Vagina (tissue), 2 donors: ENCODE data around the gene WDHD1.

Experiments used
- POLR2A ChIP-seq, 2 donors: fragments of 450-650 bp; IDR thresholded peaks; one replicate each; pipeline ENCODE4 v1.6.1; 2017; ENCODE audit warnings: antibody characterized with exemption in 2 of 2, mild to moderate bottlenecking in 2 of 2, moderate library complexity in 2 of 2
- POLR2AphosphoS5 ChIP-seq, 2 donors: sonication (generic); formaldehyde crosslinking; IDR thresholded peaks; one replicate each; pipeline ENCODE4 v1.9.0; 2017; ENCODE audit warnings: antibody characterized with exemption in 2 of 2, mild to moderate bottlenecking in 2 of 2, low read depth in 1 of 2; ENCODE audit not compliant: insufficient read depth in 1 of 2
- TF ChIP-seq, protein P1 (sequence below), 3 experiments: fragments of 450-650 bp in 2 of 3; fragments of 200-600 bp in 1 of 3; sonication (generic) in 1 of 3; IDR thresholded peaks; one replicate each; pipeline ENCODE4 v1.5.1; 2017 to 2019; ENCODE audit warnings: antibody characterized with exemption in 3 of 3, mild to moderate bottlenecking in 2 of 3, moderate library complexity in 2 of 3

DNA sequence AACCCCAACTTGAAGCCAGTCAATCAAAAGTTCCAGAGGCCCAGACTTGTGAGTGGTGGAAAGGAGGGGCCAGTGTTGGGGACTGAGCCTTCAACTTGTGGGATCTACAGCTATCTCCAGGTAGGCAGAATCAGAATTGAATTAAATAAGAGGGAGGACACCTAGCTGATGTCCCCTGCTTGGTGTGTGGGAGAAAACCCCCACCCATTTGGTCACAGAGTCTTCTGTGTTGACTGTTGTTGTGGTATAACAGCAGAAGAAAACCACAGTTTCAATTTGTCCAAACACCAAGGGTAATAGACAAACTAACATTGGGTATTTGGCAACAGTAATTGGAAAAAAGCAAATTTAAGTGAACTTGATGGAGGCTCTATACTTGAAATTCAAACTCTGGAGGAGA, 120.8 kb downstream of the WDHD1 start:
- TF ChIP-seq, protein P1, sequence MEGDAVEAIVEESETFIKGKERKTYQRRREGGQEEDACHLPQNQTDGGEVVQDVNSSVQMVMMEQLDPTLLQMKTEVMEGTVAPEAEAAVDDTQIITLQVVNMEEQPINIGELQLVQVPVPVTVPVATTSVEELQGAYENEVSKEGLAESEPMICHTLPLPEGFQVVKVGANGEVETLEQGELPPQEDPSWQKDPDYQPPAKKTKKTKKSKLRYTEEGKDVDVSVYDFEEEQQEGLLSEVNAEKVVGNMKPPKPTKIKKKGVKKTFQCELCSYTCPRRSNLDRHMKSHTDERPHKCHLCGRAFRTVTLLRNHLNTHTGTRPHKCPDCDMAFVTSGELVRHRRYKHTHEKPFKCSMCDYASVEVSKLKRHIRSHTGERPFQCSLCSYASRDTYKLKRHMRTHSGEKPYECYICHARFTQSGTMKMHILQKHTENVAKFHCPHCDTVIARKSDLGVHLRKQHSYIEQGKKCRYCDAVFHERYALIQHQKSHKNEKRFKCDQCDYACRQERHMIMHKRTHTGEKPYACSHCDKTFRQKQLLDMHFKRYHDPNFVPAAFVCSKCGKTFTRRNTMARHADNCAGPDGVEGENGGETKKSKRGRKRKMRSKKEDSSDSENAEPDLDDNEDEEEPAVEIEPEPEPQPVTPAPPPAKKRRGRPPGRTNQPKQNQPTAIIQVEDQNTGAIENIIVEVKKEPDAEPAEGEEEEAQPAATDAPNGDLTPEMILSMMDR (IDR thresholded peaks at IDR 0.05), result no peak
- no peak for TF ChIP-seq POLR2A (IDR thresholded peaks at IDR 0.05)
- no peak for TF ChIP-seq POLR2AphosphoS5 (IDR thresholded peaks at IDR 0.05; ENCODE audit: insufficient read depth in 1 of 2, low read depth in 1 of 2)
